ENCODE data around the gene GSTT4.
"Not testable (repeated sequence)": the region's sequence is repeated elsewhere in the genome, so short reads cannot be mapped to it uniquely, and the experiment has no call there.

Gene GSTT4

DNA sequence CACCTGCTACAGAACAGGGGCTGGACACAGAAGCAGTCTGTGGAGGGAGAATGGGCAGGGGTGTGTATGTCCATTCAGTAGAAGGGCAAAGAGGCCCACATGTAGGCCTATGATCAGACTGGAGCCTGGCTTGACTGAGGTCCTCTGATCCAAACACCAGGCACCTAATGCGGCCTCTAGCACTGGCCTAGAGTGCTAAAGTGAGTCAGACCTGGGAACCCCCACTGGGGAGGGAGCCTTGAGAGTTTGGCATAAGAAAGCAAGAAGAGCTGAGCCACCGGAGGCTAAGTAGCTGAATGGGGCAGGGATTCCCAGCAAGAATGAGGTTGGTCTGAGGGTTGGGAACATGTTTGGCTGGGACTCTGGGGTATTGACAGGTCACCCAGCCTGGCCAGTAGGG is 53.9 kb downstream of the GSTT4 start:
- not testable (repeated sequence) for H3K9me3 ChIP-seq (ENCODE audit: insufficient read depth, low read depth, low read length); H3K27ac ChIP-seq (ENCODE audit: low read depth, low read length); H3K9ac ChIP-seq (ENCODE audit: low read depth, low read length); H3K4me3 ChIP-seq (ENCODE audit: low read length); H3K27me3 ChIP-seq (ENCODE audit: insufficient read depth, low read length); H3K36me3 ChIP-seq (ENCODE audit: insufficient read depth, low read length)
- 45% methylated on average over 2 of the region's 2 CpGs for WGBS
- peaks cover 12% of the 10 kb centered on the region for H3K4me1 ChIP-seq (ENCODE audit: insufficient read depth, low read length)

DNA sequence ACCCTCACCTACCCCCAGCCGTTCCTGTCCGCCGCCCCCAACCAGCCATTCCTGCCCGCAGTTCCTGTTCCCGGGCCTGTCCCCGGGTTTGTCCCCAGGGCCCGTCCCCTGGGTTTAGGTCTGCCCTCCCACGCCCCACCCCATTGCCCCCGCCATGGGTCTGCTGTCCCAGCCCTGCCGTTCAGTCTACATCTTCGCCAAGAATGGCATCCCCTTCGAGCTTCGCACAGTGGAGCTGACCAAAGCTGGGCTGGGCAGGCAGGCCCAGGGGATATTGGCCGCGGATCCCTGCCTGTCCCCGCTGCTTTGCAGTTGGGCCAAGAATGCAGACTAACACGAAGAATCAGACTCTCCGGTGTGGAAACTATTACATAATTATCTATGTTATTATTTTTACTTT is 55.5 kb downstream of the GSTT4 start:
- not testable (repeated sequence) for H3K9ac ChIP-seq (ENCODE audit: low read depth, low read length); H3K36me3 ChIP-seq (ENCODE audit: insufficient read depth, low read length); H3K27ac ChIP-seq (ENCODE audit: low read depth, low read length); H3K27me3 ChIP-seq (ENCODE audit: insufficient read depth, low read length); H3K4me1 ChIP-seq (ENCODE audit: insufficient read depth, low read length); H3K9me3 ChIP-seq (ENCODE audit: insufficient read depth, low read depth, low read length); H3K4me3 ChIP-seq (ENCODE audit: low read length)
- 86% methylated on average over 16 of the region's 18 CpGs for WGBS
